GM21723 (cell line): ENCODE results near the gene CD55.
A peak's percentile ranks its signal among the peaks of the same experiment; 100 is the strongest.

ENCODE experiments used
- ATAC-seq: cut with Tn5 transposase; IDR thresholded peaks from one replicate; pipeline ENCODE4 v1.9.1; 2021; ENCODE audit warnings: mild to moderate bottlenecking, moderate library complexity; ENCODE audit not compliant: unreplicated experiment

The CD55 gene

DNA sequence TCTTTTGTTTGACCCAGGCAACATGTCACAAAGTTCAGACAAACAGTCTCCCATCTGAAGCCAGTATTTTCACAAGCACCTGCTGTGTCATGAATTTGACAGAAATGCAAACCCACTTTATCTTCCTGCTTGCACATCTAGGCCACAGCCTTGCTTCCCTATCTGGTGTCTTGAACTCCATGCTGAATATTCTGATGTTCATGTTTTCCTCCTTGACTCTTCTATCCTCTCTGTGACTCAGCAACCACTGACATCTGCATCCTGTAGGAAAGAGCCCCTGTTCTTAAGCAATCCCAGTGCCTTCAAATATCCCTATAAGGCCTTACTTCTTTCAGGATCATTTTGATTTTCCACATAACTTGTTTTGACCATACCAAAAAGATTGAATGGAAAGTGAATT, 6.5 kb downstream of the CD55 start:
- ATAC-seq = no peak

DNA sequence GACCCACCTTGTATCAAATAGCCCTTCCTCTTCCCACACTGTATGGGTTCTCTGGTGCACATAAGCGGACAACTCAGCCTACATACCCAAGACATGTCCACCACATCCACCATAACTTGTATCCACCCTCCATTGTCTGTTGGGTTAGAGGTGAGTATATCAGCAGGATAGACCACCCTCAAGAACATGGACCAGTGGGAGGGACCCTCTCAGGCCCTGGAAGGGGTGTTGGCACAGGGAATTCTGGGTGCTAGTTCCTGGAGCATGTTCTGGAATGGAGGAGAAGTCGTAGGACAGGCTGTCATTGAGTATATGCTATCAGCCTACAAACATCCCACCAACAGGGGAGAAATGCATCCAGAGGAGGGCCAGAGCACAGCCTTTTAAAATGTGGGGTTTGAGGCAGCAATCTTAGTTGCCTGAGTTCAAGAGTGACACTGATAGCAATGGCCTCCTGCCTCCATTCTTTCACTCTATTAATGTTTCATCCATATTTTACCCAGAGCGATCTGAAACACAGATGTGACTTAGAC, 7.5 kb downstream of the CD55 start:
- no peak for ATAC-seq

DNA sequence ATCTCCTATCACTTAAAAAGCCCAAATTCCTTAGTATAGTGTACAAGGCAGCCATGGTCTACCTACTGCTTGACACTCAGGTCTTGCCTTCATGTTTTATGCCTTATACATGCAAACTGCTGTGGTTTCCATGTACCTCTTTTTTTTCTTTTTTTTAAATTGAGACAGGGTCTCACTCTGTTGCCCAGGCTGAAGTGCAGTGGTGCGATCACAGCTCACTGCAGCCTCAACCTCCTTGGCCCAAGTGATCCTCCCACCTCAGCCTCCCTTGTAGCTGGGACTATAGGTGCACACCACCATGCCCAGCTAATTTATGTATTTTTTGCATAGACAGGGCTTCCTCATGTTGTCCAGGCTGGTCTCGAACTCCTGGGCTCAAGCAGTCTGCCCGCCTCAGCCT, 8.0 kb downstream of the CD55 start:
- ATAC-seq = no peak

DNA sequence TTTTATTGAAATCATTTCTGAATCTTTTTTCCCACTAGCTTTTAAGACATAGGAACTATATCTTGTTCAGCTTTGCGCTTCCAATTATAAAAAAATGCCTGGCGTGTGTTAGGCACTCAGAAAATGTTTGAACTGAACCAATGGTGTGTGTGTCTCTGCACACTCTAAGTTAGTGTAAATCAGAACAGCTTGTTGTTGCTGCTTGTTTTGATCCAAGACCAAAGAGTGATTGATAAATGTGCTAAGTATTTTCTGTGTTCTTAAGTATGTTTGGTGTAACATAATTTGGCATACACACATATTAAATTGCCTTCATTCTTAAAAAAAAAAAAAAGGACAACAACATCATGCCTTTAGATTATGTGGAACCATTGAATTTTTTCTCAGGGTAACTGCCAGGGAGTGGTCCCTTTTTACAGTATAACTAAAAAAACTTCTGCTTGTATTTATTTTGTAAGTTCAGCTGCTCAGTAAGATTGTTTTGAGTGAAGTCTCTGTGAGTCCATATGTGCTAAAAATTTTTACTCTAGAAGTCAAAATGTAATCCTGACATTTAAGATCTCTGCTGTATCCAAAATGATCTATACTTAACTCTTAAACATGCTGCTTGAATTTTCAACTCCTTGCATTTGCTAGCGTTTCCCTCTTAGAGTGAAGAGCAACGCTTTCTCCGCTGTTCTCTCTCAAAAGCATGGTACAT, 8.7 kb downstream of the CD55 start:
- no peak for ATAC-seq

GRCh38 chr1:207331354-207332313, 10.2 kb downstream of the CD55 start:
- no peak for ATAC-seq

GRCh38 chr1:207333009-207333600, 11.6 kb downstream of the CD55 start:
- ATAC-seq = no peak

GRCh38 chr1:207333620-207334019, 12.1 kb downstream of the CD55 start:
- ATAC-seq = no peak

GRCh38 chr1:207334337-207334736, 12.9 kb downstream of the CD55 start:
- ATAC-seq = no peak

- ATAC-seq = no peak
Measured at GRCh38 chr1:207335138-207335537, 13.7 kb downstream of the CD55 start.

- ATAC-seq = peak; percentile 75
Measured at GRCh38 chr1:207335695-207336363, 14.4 kb downstream of the CD55 start.

- ATAC-seq = peak; percentile 66
Measured at GRCh38 chr1:207336559-207337467, 15.3 kb downstream of the CD55 start.

- ATAC-seq = no peak
Measured at GRCh38 chr1:207342332-207342731, 20.9 kb downstream of the CD55 start.

DNA sequence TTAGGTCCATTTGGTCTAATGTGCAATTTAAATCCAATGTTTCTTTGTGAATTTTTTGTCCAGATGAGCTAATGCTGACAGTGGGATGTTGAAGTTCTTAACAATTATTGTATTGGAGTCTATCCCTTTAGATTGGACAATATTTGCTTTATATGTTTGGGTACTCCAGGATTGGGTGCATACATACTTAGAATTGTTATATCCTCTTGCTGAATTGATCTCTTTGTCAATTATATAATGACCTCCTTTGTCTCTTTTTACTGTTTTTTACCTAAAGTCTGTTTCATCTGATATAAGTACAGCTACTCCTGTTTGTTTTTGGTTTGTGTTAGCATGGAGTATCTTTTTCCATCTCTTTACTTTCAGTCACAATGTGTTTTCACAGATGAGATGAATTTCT, 22.2 kb downstream of the CD55 start:
- ATAC-seq = no peak

- ATAC-seq = no peak
Measured at GRCh38 chr1:207344221-207344620, 22.7 kb downstream of the CD55 start.

DNA sequence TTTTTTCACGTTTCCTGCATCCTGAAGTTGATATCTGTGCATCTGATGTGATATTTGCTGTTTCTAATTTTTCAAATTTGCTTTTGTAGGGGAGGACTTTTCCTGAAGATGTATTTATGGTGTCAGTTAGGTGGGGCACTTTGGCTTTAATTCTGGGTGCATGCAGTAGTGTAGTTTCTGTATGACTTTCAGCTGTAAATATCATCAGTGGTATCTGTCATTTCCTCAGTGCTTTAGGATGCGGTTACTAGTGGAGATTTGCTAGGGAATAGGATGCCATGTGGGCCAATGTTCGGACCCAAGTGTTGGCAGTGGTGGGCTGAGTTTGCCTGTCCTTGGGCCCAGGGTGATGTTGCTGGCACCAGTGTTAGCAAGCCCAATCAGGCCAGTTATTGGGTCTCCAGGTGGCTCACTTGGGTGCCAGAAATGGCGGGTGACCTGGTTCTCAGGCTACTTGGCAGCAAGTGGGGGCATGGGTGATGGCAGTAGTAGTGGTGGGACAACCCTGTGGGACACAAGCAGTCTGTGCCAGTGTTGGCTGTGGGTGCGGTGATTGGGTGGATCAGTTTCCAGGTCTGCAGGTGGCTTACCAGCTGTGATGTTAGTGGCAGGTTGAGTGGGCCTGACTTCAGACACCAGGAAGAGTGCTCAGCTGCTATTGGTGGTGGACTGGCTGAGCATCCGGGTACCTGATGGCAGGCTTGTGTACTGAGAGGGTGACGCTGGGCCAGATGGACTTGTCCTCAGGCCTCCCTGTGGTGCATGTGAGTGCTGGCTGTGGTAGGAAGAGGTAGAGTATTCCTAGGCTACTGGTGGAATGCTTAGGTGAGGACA, 24.4 kb downstream of the CD55 start:
- ATAC-seq = no peak

- ATAC-seq = no peak
Measured at GRCh38 chr1:207346513-207346912, 25.0 kb downstream of the CD55 start.

DNA sequence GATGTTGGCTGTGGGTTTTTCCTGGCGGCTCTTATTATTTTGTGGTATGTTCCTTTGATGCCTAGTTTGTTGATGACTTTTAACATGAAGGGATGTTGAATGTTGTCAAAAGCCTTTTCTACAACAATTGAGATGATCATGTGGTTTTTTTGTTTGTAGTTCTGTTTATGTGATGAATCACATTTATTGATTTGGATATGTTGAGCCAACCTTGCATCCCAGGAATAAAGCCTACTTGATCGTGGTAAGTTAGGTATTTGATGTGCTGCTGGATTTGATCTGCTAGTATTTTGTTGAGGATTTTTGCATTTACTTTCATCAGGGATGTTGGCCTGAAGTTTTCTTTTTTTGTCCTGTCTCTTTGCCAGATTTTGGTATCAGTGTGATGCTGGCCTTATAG, 28.5 kb downstream of the CD55 start:
- no peak for ATAC-seq

DNA sequence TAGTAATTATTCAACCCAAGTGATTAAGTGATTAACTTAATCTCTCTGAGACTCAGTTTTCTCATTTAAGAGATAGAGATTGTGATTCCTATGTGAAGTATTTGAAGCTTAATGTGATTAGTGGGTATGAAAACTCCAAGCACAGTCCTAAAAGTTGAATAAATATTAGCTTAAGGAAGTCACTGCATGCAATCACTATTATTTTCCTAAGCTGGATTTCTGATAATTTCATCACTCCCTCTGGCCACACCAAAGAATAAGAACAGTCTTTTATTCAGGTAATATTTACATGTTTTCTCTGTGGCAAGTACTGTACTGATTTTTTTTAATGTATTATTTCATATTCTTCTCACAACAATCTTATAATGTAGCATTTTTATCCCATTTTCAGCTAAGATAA, 31.1 kb downstream of the CD55 start:
- no peak for ATAC-seq

- no peak for ATAC-seq
Measured at GRCh38 chr1:207355060-207355459, 33.6 kb downstream of the CD55 start.
